ENCODE measurements around the gene CECR2.

The CECR2 gene

GRCh38 chr22:17470880-17471500, 101.7 kb downstream of the CECR2 start:
- no peak for DNase-seq

GRCh38 chr22:17471886-17472535, 102.8 kb downstream of the CECR2 start:
- peak in 1 of 4 experiments; percentile 13 for DNase-seq

- DNase-seq: no peak
These were observed 103.7 kb downstream of the CECR2 start for GRCh38 chr22:17472932-17473331.

- DNase-seq: no peak
These were observed 106.3 kb downstream of the CECR2 start for GRCh38 chr22:17475318-17476230.

- peak in 3 of 4 experiments; percentile 16 to 33 (median 16) for DNase-seq
These were observed 107.6 kb downstream of the CECR2 start for GRCh38 chr22:17476838-17477237.

- peak; percentile 58 to 76 (median 74) for DNase-seq
These were observed 108.2 kb downstream of the CECR2 start for GRCh38 chr22:17477391-17477833.

- no peak for DNase-seq
These were observed 109.9 kb downstream of the CECR2 start for GRCh38 chr22:17479135-17479534.

- no peak for DNase-seq
These were observed 112.2 kb downstream of the CECR2 start for GRCh38 chr22:17481424-17481823.

GRCh38 chr22:17483688-17484372, 114.6 kb downstream of the CECR2 start:
- DNase-seq: peak; percentile 37 to 61 (median 58)

GRCh38 chr22:17484608-17485007, 115.3 kb downstream of the CECR2 start:
- DNase-seq: no peak

- no peak for DNase-seq
These were observed 117.1 kb downstream of the CECR2 start for GRCh38 chr22:17486313-17486712.

- no peak for DNase-seq
These were observed 117.5 kb downstream of the CECR2 start for GRCh38 chr22:17486719-17487118.

GRCh38 chr22:17489101-17489500, 119.8 kb downstream of the CECR2 start:
- DNase-seq: no peak

GRCh38 chr22:17491090-17491640, 121.9 kb downstream of the CECR2 start:
- peak in 3 of 4 experiments; percentile 18 to 44 (median 29) for DNase-seq

GRCh38 chr22:17492247-17492646, 123.0 kb downstream of the CECR2 start:
- no peak for DNase-seq

GRCh38 chr22:17493419-17493981, 124.2 kb downstream of the CECR2 start:
- DNase-seq: no peak

GRCh38 chr22:17496841-17497240, 127.6 kb downstream of the CECR2 start:
- DNase-seq: peak; percentile 58 to 85 (median 78)

- peak; percentile 68 to 83 (median 75) for DNase-seq
These were observed 132.5 kb downstream of the CECR2 start for GRCh38 chr22:17501679-17502285.

- no peak for DNase-seq
These were observed 138.8 kb downstream of the CECR2 start for GRCh38 chr22:17508110-17508509.

- DNase-seq: no peak
These were observed 143.7 kb downstream of the CECR2 start for GRCh38 chr22:17512960-17513359.

- no peak for DNase-seq
These were observed 144.4 kb downstream of the CECR2 start for GRCh38 chr22:17513612-17514011.
